ENCODE results near the gene DLGAP1. TPM values are rescaled to one million over a fixed set of nuclear protein-coding genes. Genes with fewer than 3 reads are reported as not detected.

DLGAP1 gene
- total and polyA plus RNA-seq, 2 of the 13 experiments (the other 11 are each of a cell fraction or from before 2014, with no cell fraction given) = 0.01 TPM; not detected in 1

DNA sequence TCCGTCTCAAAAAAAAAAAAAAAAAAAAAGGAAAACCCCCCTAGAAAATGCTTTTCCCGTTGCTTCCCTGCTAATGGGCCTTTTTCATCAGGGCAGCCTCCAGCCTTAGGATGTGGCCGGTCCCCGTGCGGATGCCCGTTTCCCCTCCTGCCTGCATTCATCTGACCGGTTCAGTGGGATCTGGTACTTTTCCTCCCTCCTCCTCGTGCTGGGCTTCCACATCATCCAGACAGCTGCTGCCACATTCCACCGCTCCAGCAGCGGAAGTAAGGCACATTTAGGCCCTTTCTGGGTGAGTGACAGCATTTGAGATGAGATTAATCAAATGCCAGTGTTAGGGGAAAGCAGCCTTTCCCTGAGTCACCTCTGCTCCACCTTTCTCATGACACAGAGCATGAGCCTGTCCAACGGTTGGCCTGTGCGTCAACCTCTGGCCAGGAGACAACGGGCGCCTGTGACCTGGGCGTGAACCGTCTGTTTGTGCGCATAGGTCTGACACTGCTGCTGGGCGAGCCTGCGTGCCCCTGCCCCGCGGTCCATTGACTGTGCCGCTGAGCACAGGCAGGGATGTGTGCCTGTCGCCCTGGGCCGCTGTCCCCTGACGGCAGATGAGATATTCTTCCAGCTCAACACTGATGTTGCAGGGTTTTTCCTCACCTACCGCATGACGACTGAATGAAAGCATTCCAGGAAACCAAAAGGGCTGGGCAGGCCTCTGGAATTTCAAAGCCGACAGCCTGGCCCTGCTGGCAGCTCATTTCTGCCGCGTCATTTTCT is 831.1 kb downstream of the DLGAP1 start (continued):
- TF ChIP-seq KIAA2018 (CRISPR knock-in tag; IDR thresholded peaks at IDR 0.05; ENCODE audit: borderline replicate concordance) (no peak), FOXP1 (IDR thresholded peaks at IDR 0.05) (no peak), FOXP1 (CRISPR knock-in tag; IDR thresholded peaks at IDR 0.05) (peak; percentile 66), HNRNPK (IDR thresholded peaks at IDR 0.05; ENCODE audit: low read depth, low read length, poor library complexity, severe bottlenecking) (no peak), ZNF704 (CRISPR knock-in tag; IDR thresholded peaks at IDR 0.05; ENCODE audit: borderline replicate concordance) (no peak), ZNF124 (CRISPR knock-in tag; IDR thresholded peaks at IDR 0.05) (no peak), MNT (IDR thresholded peaks at IDR 0.05) (peak; percentile 60), ZNF33B (CRISPR knock-in tag; IDR thresholded peaks at IDR 0.05) (no peak; the same call in 1 of the 2 replicates), REXO4 (CRISPR knock-in tag; IDR thresholded peaks at IDR 0.05; ENCODE audit: borderline replicate concordance) (no peak), BCL3 (CRISPR knock-in tag; IDR thresholded peaks at IDR 0.05) (peak; percentile 55), DZIP1 (CRISPR knock-in tag; IDR thresholded peaks at IDR 0.05) (peak; percentile 94; the same call in 1 of the 2 replicates), MTF1 (CRISPR knock-in tag; IDR thresholded peaks at IDR 0.05) (no peak), ZNF567 (CRISPR knock-in tag; IDR thresholded peaks at IDR 0.05; ENCODE audit: borderline replicate concordance) (peak; percentile 22; the same call in 1 of the 2 replicates)

All from HepG2 (cell line).